Cortex of kidney (tissue), 1 donor: ENCODE data around the gene MFGE8.

Experiments
- DNase-seq: peaks from one replicate; lab custom pipeline; 2025; lab: John Stamatoyannopoulos, UW

MFGE8 gene

GRCh38 chr15:88918738-88919137 is 5.6 kb upstream of the MFGE8 start:
- DNase-seq = no peak

- DNase-seq = no peak
Observed at GRCh38 chr15:88917760-88918159, 4.6 kb upstream of the MFGE8 start.

- no peak for DNase-seq
Observed at GRCh38 chr15:88915354-88915753, 2.2 kb upstream of the MFGE8 start.

- no peak for DNase-seq
Observed at GRCh38 chr15:88913850-88914169, 631 bp upstream of the MFGE8 start.

- DNase-seq = no peak
Observed at GRCh38 chr15:88912500-88912921, 668 bp downstream of the MFGE8 start.

- no peak for DNase-seq
Observed at GRCh38 chr15:88911766-88912118, 1.4 kb downstream of the MFGE8 start.

GRCh38 chr15:88909956-88910831 is 3.0 kb downstream of the MFGE8 start:
- DNase-seq = no peak

- no peak for DNase-seq
Observed at GRCh38 chr15:88908697-88909621, 4.2 kb downstream of the MFGE8 start.

GRCh38 chr15:88908123-88908522 is 5.1 kb downstream of the MFGE8 start:
- DNase-seq = no peak

- no peak for DNase-seq
Observed at GRCh38 chr15:88907111-88907510, 6.1 kb downstream of the MFGE8 start.

GRCh38 chr15:88906551-88906950 is 6.6 kb downstream of the MFGE8 start:
- DNase-seq = no peak

GRCh38 chr15:88906130-88906529 is 7.0 kb downstream of the MFGE8 start:
- no peak for DNase-seq

- DNase-seq = no peak
Observed at GRCh38 chr15:88905576-88905975, 7.6 kb downstream of the MFGE8 start.

GRCh38 chr15:88904624-88905327 is 8.4 kb downstream of the MFGE8 start:
- DNase-seq = no peak

GRCh38 chr15:88904257-88904623 is 8.9 kb downstream of the MFGE8 start:
- DNase-seq = no peak

GRCh38 chr15:88902846-88903245 is 10.3 kb downstream of the MFGE8 start:
- DNase-seq = no peak

- DNase-seq = no peak
Observed at GRCh38 chr15:88902221-88902835, 10.9 kb downstream of the MFGE8 start.

GRCh38 chr15:88901508-88902220 is 11.5 kb downstream of the MFGE8 start:
- DNase-seq = no peak

GRCh38 chr15:88900982-88901418 is 12.2 kb downstream of the MFGE8 start:
- no peak for DNase-seq

GRCh38 chr15:88900309-88900981 is 12.7 kb downstream of the MFGE8 start:
- DNase-seq = no peak

- no peak for DNase-seq
Observed at GRCh38 chr15:88899251-88899650, 13.9 kb downstream of the MFGE8 start.
